Large intestine (tissue), 3 donors: ENCODE data around the gene CASS4. TPM values are rescaled to one million over a fixed set of nuclear protein-coding genes. Genes with fewer than 3 reads are reported as not detected.
A peak's percentile ranks its signal among the peaks of the same experiment; 100 is the strongest.

Experiments
- DNase-seq, 2 donors: peaks; one replicate each; pipeline versions ENCODE4 v3.0.0 to v3.0.0-alpha.2; 2013
- H3K27ac ChIP-seq: one replicate; pipeline ENCODE4 v1.5.1; 2013; ENCODE audit warnings: low read length
- H3K27me3 ChIP-seq: 2 replicates; pipeline ENCODE4 v1.6.1; 2013; ENCODE audit warnings: low read length; ENCODE audit not compliant: control insufficient read depth, insufficient read depth
- H3K36me3 ChIP-seq: 2 replicates; pipeline ENCODE4 v1.6.1; 2013; ENCODE audit warnings: low read length; ENCODE audit not compliant: control insufficient read depth, insufficient read depth
- H3K4me1 ChIP-seq: one replicate; pipeline ENCODE4 v1.6.1; 2013; ENCODE audit warnings: low read length; ENCODE audit not compliant: control insufficient read depth, insufficient read depth
- H3K4me3 ChIP-seq: one replicate; pipeline ENCODE4 v1.5.1; 2013; ENCODE audit warnings: low read length
- H3K9me3 ChIP-seq: one replicate; pipeline ENCODE4 v1.6.1; 2013; ENCODE audit warnings: mild to moderate bottlenecking, low read depth, low read length, moderate library complexity; ENCODE audit not compliant: control insufficient read depth
- WGBS: methylation state at CpG from one replicate; pipeline ENCODE4 v1.1.5; 2013; ENCODE audit warnings: low lambda C conversion rate; ENCODE audit not compliant: insufficient coverage; 5-methylcytosine and 5-hydroxymethylcytosine counted together
- polyA plus RNA-seq: library from polyadenylated mRNA; unstranded; fragments of 120-200 nt; gene quantifications from one replicate; pipeline ENCODE4 v1.2.1, GENCODE V29; 2013

CASS4 gene
- polyA plus RNA-seq, 1 donor: 1.2 TPM

GRCh38 chr20:56430461-56430860 is 18.4 kb downstream of the CASS4 start:
- 47% methylated on average over 3 of the region's 4 CpGs for WGBS
- H3K27ac ChIP-seq: no peak overlapping the region
- no peak overlapping the region for H3K4me3 ChIP-seq
- no peak for DNase-seq
- no peaks in the 10 kb centered on the region for H3K9me3 ChIP-seq
- H3K4me1 ChIP-seq: no peaks in the 10 kb centered on the region
- no peaks in the 10 kb centered on the region for H3K27me3 ChIP-seq
- no peaks in the 10 kb centered on the region for H3K36me3 ChIP-seq

- Histone ChIP-seq H3K4me3 (no peak overlapping the region), H3K27ac (no peak overlapping the region), H3K27me3 (no peaks in the 10 kb centered on the region), H3K9me3 (no peaks in the 10 kb centered on the region), H3K36me3 (no peaks in the 10 kb centered on the region), H3K4me1 (no peaks in the 10 kb centered on the region)
- no CpG with 5 or more reads among the region's 1 CpG for WGBS
- DNase-seq: no peak
Observed at GRCh38 chr20:56430957-56431356, 18.9 kb downstream of the CASS4 start.

GRCh38 chr20:56431471-56431870 is 19.4 kb downstream of the CASS4 start:
- 71% methylated on average over 1 of the region's 3 CpGs for WGBS
- H3K36me3 ChIP-seq: no peaks in the 10 kb centered on the region
- no peak for DNase-seq
- H3K9me3 ChIP-seq: no peaks in the 10 kb centered on the region
- no peaks in the 10 kb centered on the region for H3K4me1 ChIP-seq
- H3K4me3 ChIP-seq: no peak overlapping the region
- no peaks in the 10 kb centered on the region for H3K27me3 ChIP-seq
- no peak overlapping the region for H3K27ac ChIP-seq

- WGBS: 65% methylated on average over 2 of the region's 3 CpGs
- no peak for DNase-seq
- Histone ChIP-seq H3K4me1 (no peaks in the 10 kb centered on the region), H3K4me3 (no peak overlapping the region), H3K27me3 (no peaks in the 10 kb centered on the region), H3K36me3 (no peaks in the 10 kb centered on the region), H3K9me3 (no peaks in the 10 kb centered on the region), H3K27ac (no peak overlapping the region)
Observed at GRCh38 chr20:56433221-56433879, 21.3 kb downstream of the CASS4 start.

- Histone ChIP-seq H3K4me1 (no peaks in the 10 kb centered on the region), H3K9me3 (no peaks in the 10 kb centered on the region), H3K27me3 (no peaks in the 10 kb centered on the region), H3K27ac (no peak overlapping the region), H3K36me3 (no peaks in the 10 kb centered on the region), H3K4me3 (no peak overlapping the region)
- DNase-seq: no peak
- WGBS: 88% methylated on average over 1 of the region's 6 CpGs
Observed at GRCh38 chr20:56433880-56434255, 21.8 kb downstream of the CASS4 start.

- H3K9me3 ChIP-seq: no peaks in the 10 kb centered on the region
- WGBS: no CpG with 5 or more reads among the region's 20 CpGs
- no peak overlapping the region for H3K4me3 ChIP-seq
- H3K4me1 ChIP-seq: no peaks in the 10 kb centered on the region
- H3K36me3 ChIP-seq: no peaks in the 10 kb centered on the region
- no peaks in the 10 kb centered on the region for H3K27me3 ChIP-seq
- DNase-seq: no peak
- no peak overlapping the region for H3K27ac ChIP-seq
Observed at GRCh38 chr20:56437196-56437960, 25.3 kb downstream of the CASS4 start.

- no peaks in the 10 kb centered on the region for H3K27me3 ChIP-seq
- no peaks in the 10 kb centered on the region for H3K4me1 ChIP-seq
- H3K27ac ChIP-seq: no peak overlapping the region
- no peaks in the 10 kb centered on the region for H3K9me3 ChIP-seq
- no peak for DNase-seq
- no CpG with 5 or more reads among the region's 4 CpGs for WGBS
- H3K36me3 ChIP-seq: no peaks in the 10 kb centered on the region
- no peak overlapping the region for H3K4me3 ChIP-seq
Observed at GRCh38 chr20:56438284-56438683, 26.2 kb downstream of the CASS4 start.

GRCh38 chr20:56439771-56440291 is 27.8 kb downstream of the CASS4 start:
- Histone ChIP-seq H3K4me3 (no peak overlapping the region), H3K27ac (peak overlapping the region; percentile 38), H3K9me3 (no peaks in the 10 kb centered on the region), H3K4me1 (no peaks in the 10 kb centered on the region), H3K27me3 (no peaks in the 10 kb centered on the region), H3K36me3 (no peaks in the 10 kb centered on the region)
- no CpG with 5 or more reads among the region's 5 CpGs for WGBS
- DNase-seq: peak in 1 of 2 donors; percentile 23

GRCh38 chr20:56440346-56441007 is 28.4 kb downstream of the CASS4 start:
- Histone ChIP-seq H3K9me3 (no peaks in the 10 kb centered on the region), H3K27me3 (no peaks in the 10 kb centered on the region), H3K4me1 (no peaks in the 10 kb centered on the region), H3K36me3 (no peaks in the 10 kb centered on the region), H3K27ac (no peak overlapping the region), H3K4me3 (no peak overlapping the region)
- WGBS: no CpG with 5 or more reads among the region's 4 CpGs
- no peak for DNase-seq
